OCI-LY1 (cell line): ENCODE results near the gene ELMO1.

Source experiments
- H2AFZ ChIP-seq: fragments of 200-600 bp; sonication (generic), shearing (Covaris generic); 2 replicates; pipeline ENCODE4 v1.6.0; 2014; ENCODE audit warnings: antibody characterized with exemption, mild to moderate bottlenecking, low read length
- H3F3A ChIP-seq: fragments of 200-600 bp; sonication (generic), shearing (Covaris generic); 2 replicates; pipeline ENCODE4 v1.6.0; 2014; ENCODE audit warnings: mild to moderate bottlenecking, antibody characterized with exemption, low read length, moderate library complexity; ENCODE audit not compliant: insufficient read depth
- H3K27ac ChIP-seq: fragments of 200-600 bp; sonication (generic); 2 replicates; pipeline ENCODE4 v1.5.1; 2014; ENCODE audit warnings: low read length, mixed run types, mild to moderate bottlenecking, low read depth; ENCODE audit not compliant: poor library complexity, severe bottlenecking
- H3K27me3 ChIP-seq: fragments of 200-600 bp; sonication (generic); 2 replicates; pipeline ENCODE4 v1.6.0; 2014; ENCODE audit warnings: antibody characterized with exemption, mild to moderate bottlenecking, low read length, moderate library complexity; ENCODE audit not compliant: insufficient read depth
- H3K36me3 ChIP-seq: fragments of 200-600 bp; sonication (generic); 2 replicates; pipeline ENCODE4 v1.6.1; 2014; ENCODE audit warnings: mild to moderate bottlenecking, antibody characterized with exemption, low read length, moderate library complexity, mixed read lengths; ENCODE audit not compliant: insufficient read depth
- H3K4me1 ChIP-seq: fragments of 200-600 bp; sonication (generic); 2 replicates; pipeline ENCODE4 v1.5.1; 2014; ENCODE audit warnings: mild to moderate bottlenecking, low read length, moderate library complexity; ENCODE audit not compliant: insufficient read depth, severe bottlenecking
- H3K4me2 ChIP-seq: fragments of 200-600 bp; sonication (generic), shearing (Covaris generic); 2 replicates; pipeline ENCODE4 v1.6.1; 2014; ENCODE audit warnings: low read length
- H3K4me3 ChIP-seq: fragments of 200-600 bp; sonication (generic); 2 replicates; pipeline ENCODE4 v1.5.1; 2014; ENCODE audit warnings: low read length, low read depth, mild to moderate bottlenecking, mixed read lengths; ENCODE audit not compliant: poor library complexity, severe bottlenecking
- H3K79me2 ChIP-seq: fragments of 200-600 bp; shearing (Covaris generic); 2 replicates; pipeline ENCODE4 v1.6.1; 2016; ENCODE audit warnings: mixed run types, low read length, mixed read lengths; ENCODE audit not compliant: insufficient read depth
- H3K9ac ChIP-seq: fragments of 200-600 bp; sonication (generic), shearing (Covaris generic); 2 replicates; pipeline ENCODE4 v1.6.1; 2014; ENCODE audit warnings: mild to moderate bottlenecking, low read length, mixed read lengths
- H3K9me2 ChIP-seq: fragments of 200-600 bp; sonication (generic), shearing (Covaris generic); 2 replicates; pipeline ENCODE4 v1.6.1; 2014; ENCODE audit warnings: low read depth, mild to moderate bottlenecking, low read length, mixed read lengths
- H3K9me3 ChIP-seq: fragments of 200-600 bp; shearing (Covaris generic); 2 replicates; pipeline ENCODE4 v1.6.1; 2014; ENCODE audit warnings: low read length, mixed read lengths
- H4K20me1 ChIP-seq: fragments of 200-600 bp; sonication (generic), shearing (Covaris generic); 2 replicates; pipeline ENCODE4 v1.6.0; 2016; ENCODE audit warnings: mild to moderate bottlenecking, low read length; ENCODE audit not compliant: insufficient read depth
- CTCF ChIP-seq: fragments of 200-600 bp; sonication (generic), shearing (Covaris generic); IDR thresholded peaks from 2 replicates; pipeline ENCODE4 v1.5.1; 2017; ENCODE audit warnings: mild to moderate bottlenecking, antibody characterized with exemption, low read length, moderate library complexity, mixed read lengths
- EZH2 ChIP-seq: fragments of 200-600 bp; sonication (generic), shearing (Covaris generic); IDR thresholded peaks from 2 replicates; pipeline ENCODE4 v1.8.0; 2017; ENCODE audit warnings: borderline replicate concordance, mixed run types, mild to moderate bottlenecking, antibody characterized with exemption, low read length, moderate library complexity, mixed read lengths

ELMO1 gene

GRCh38 chr7:36821617-36822016, 627.0 kb downstream of the ELMO1 start:
- Histone ChIP-seq H3K4me3 (no peak overlapping the region), H4K20me1 (no peaks in the 10 kb centered on the region), H3K9me2 (no peaks in the 10 kb centered on the region), H3K27me3 (no peaks in the 10 kb centered on the region), H3K4me1 (no peaks in the 10 kb centered on the region), H3K9ac (no peak overlapping the region), H3F3A (no peaks in the 10 kb centered on the region), H3K4me2 (no peak overlapping the region), H2AFZ (no peak overlapping the region), H3K27ac (no peak overlapping the region), H3K79me2 (no peaks in the 10 kb centered on the region), H3K36me3 (no peaks in the 10 kb centered on the region), H3K9me3 (no peaks in the 10 kb centered on the region)
- TF ChIP-seq EZH2 (no peak), CTCF (no peak)

GRCh38 chr7:36820527-36821170, 628.0 kb downstream of the ELMO1 start:
- Histone ChIP-seq H3K4me1 (no peaks in the 10 kb centered on the region), H3F3A (no peaks in the 10 kb centered on the region), H3K27ac (no peak overlapping the region), H3K36me3 (no peaks in the 10 kb centered on the region), H3K9me2 (no peaks in the 10 kb centered on the region), H3K79me2 (no peaks in the 10 kb centered on the region), H3K4me2 (no peak overlapping the region), H3K27me3 (no peaks in the 10 kb centered on the region), H4K20me1 (no peaks in the 10 kb centered on the region), H3K9me3 (no peaks in the 10 kb centered on the region), H3K4me3 (no peak overlapping the region), H2AFZ (no peak overlapping the region), H3K9ac (no peak overlapping the region)
- TF ChIP-seq CTCF (no peak), EZH2 (no peak)

GRCh38 chr7:36819639-36820038, 629.0 kb downstream of the ELMO1 start:
- no peaks in the 10 kb centered on the region for H3K36me3 ChIP-seq
- no peak overlapping the region for H3K4me3 ChIP-seq
- H3K27me3 ChIP-seq, result no peaks in the 10 kb centered on the region

More at GRCh38 chr7:36819639-36820038, 629.0 kb downstream of the ELMO1 start:
- no peaks in the 10 kb centered on the region for H3K9me3 ChIP-seq
- H3K4me1 ChIP-seq, result no peaks in the 10 kb centered on the region
- H4K20me1 ChIP-seq, result no peaks in the 10 kb centered on the region
- no peak overlapping the region for H2AFZ ChIP-seq
- H3K9me2 ChIP-seq, result no peaks in the 10 kb centered on the region
- no peak overlapping the region for H3K27ac ChIP-seq
- no peaks in the 10 kb centered on the region for H3F3A ChIP-seq
- H3K79me2 ChIP-seq, result no peaks in the 10 kb centered on the region
- TF ChIP-seq CTCF (no peak), EZH2 (no peak)
- H3K4me2 ChIP-seq, result no peak overlapping the region
- no peak overlapping the region for H3K9ac ChIP-seq
